ENCODE measurements around the gene DNER.
"Not testable (repeated sequence)": the region's sequence is repeated elsewhere in the genome, so short reads cannot be mapped to it uniquely, and the experiment has no call there.

DNER gene

GRCh38 chr2:229701062-229701461 lies 13.3 kb downstream of the DNER start:
- intact Hi-C loops (cut with micrococcal nuclease), result no loop called here

GRCh38 chr2:229695961-229696360 lies 18.4 kb downstream of the DNER start:
- Mint-ChIP-seq H3K27ac (no peak overlapping the region), H3K27me3 (peaks cover 3% of the 10 kb centered on the region), H3K36me3 (ENCODE audit: low read depth) (no peaks in the 10 kb centered on the region), H3K9me3 (no peaks in the 10 kb centered on the region), H3K4me1 (ENCODE audit: low read depth) (no peaks in the 10 kb centered on the region), H3K4me3 (no peak overlapping the region)
- intact Hi-C loops (cut with micrococcal nuclease), result no loop called here

More at GRCh38 chr2:229701062-229701461, 13.3 kb downstream of the DNER start:
- Mint-ChIP-seq H3K9me3 (no peaks in the 10 kb centered on the region), H3K4me1 (ENCODE audit: low read depth) (no peaks in the 10 kb centered on the region), H3K4me3 (no peak overlapping the region), H3K27ac (no peak overlapping the region), H3K36me3 (ENCODE audit: low read depth) (no peaks in the 10 kb centered on the region), H3K27me3 (peaks cover 10% of the 10 kb centered on the region)

- H3K27me3 Mint-ChIP-seq; H3K9me3 Mint-ChIP-seq; intact Hi-C loops (cut with micrococcal nuclease); H3K36me3 Mint-ChIP-seq (ENCODE audit: low read depth); H3K27ac Mint-ChIP-seq; H3K4me1 Mint-ChIP-seq (ENCODE audit: low read depth); H3K4me3 Mint-ChIP-seq: not testable (repeated sequence)
These were observed 20.5 kb downstream of the DNER start for GRCh38 chr2:229693845-229694244.

DNA sequence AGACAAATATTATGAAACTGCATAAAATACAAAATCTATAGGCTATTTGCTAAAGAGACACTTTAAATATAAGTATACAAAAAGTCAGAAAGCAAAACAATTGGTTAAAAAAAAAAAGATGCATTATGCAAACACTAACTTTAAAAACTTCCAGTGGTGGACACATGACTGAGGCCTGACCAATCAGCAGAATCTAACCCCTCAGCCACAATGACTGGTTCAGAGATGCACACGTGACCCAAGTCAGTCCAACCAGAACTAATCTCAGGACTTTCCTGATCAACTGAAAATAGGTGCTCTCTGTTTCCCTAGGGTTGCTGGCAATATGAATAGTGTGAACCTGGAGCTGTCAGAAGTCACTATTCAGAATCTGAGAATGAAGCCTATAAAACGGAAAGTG lies 22.7 kb downstream of the DNER start:
- H3K27ac Mint-ChIP-seq, result no peak overlapping the region
- H3K4me1 Mint-ChIP-seq (ENCODE audit: low read depth), result no peaks in the 10 kb centered on the region
- H3K36me3 Mint-ChIP-seq (ENCODE audit: low read depth), result no peaks in the 10 kb centered on the region
- intact Hi-C loops (cut with micrococcal nuclease), result no loop called here
- H3K4me3 Mint-ChIP-seq, result no peak overlapping the region
- H3K9me3 Mint-ChIP-seq, result no peaks in the 10 kb centered on the region
- no peaks in the 10 kb centered on the region for H3K27me3 Mint-ChIP-seq

DNA sequence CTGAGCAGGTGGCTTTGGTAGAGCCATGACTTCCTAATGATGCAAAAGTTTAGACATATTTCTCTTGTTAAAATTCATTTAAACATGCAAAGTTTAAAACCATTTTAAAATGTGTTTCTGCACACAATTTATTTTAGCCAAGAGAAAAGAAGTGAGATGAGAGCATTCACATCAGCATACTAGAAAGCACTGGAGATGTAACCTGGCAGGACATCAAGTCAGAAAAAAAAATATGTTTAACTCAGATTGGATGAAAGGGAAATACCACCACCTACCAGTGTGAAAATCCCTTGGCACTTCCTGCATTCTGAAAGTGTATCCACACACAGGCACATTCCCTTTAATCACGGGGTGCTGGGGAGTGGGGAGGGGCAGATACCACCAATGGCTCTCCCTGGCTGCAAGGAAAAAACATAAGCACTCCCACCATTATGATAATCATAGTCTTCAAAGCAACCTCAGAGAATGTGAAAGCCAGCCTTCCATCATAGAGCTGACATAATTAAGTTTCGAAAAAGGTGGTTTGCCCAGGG lies 25.0 kb downstream of the DNER start:
- no peaks in the 10 kb centered on the region for H3K4me1 Mint-ChIP-seq (ENCODE audit: low read depth)
- H3K4me3 Mint-ChIP-seq, result no peak overlapping the region
- peaks cover 1% of the 10 kb centered on the region for H3K27me3 Mint-ChIP-seq
- no peaks in the 10 kb centered on the region for H3K36me3 Mint-ChIP-seq (ENCODE audit: low read depth)
- H3K27ac Mint-ChIP-seq, result no peak overlapping the region
- no peaks in the 10 kb centered on the region for H3K9me3 Mint-ChIP-seq
- intact Hi-C loops (cut with micrococcal nuclease), result no loop called here

- Mint-ChIP-seq H3K4me3 (no peak overlapping the region), H3K9me3 (no peaks in the 10 kb centered on the region), H3K4me1 (ENCODE audit: low read depth) (no peaks in the 10 kb centered on the region), H3K27me3 (peaks cover 2% of the 10 kb centered on the region), H3K36me3 (ENCODE audit: low read depth) (no peaks in the 10 kb centered on the region), H3K27ac (no peak overlapping the region)
- intact Hi-C loops (cut with micrococcal nuclease), result no loop called here
These were observed 26.2 kb downstream of the DNER start for GRCh38 chr2:229688141-229688540.

GRCh38 chr2:229686122-229686919 lies 28.0 kb downstream of the DNER start:
- no peak overlapping the region for H3K27ac Mint-ChIP-seq
- intact Hi-C loops (cut with micrococcal nuclease), result no loop called here
- peaks cover 2% of the 10 kb centered on the region for H3K27me3 Mint-ChIP-seq
- no peak overlapping the region for H3K4me3 Mint-ChIP-seq
- H3K36me3 Mint-ChIP-seq (ENCODE audit: low read depth), result no peaks in the 10 kb centered on the region
- no peaks in the 10 kb centered on the region for H3K9me3 Mint-ChIP-seq
- no peaks in the 10 kb centered on the region for H3K4me1 Mint-ChIP-seq (ENCODE audit: low read depth)

DNA sequence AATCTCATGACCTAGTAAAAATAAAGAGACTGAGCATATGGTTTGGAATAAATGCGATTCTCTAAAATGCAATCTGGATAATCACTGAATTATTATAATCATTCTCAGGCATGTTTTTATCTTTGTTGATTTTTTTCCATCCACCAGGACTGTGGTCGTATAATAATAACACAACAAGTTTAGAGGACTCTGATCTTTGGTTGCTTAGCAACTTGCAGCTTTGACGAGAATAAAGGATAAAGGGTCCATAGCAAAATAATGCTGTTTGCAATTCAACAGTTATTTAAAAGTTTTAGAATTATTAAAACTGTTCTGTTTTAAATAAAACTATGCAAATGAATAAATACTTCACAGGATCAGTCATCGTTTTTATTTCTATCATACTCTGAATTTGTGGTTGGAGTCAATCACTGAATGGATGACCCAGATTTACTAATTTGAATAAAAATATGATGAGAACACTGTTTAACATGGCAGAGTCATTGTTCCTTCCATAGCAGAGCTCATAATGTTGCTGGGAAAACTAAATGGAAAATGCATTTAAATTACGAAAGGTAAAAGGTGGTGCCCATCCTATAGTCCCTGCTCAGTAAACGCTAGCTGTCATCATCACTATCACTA lies 29.3 kb downstream of the DNER start:
- intact Hi-C loops (cut with micrococcal nuclease), result no loop called here

DNA sequence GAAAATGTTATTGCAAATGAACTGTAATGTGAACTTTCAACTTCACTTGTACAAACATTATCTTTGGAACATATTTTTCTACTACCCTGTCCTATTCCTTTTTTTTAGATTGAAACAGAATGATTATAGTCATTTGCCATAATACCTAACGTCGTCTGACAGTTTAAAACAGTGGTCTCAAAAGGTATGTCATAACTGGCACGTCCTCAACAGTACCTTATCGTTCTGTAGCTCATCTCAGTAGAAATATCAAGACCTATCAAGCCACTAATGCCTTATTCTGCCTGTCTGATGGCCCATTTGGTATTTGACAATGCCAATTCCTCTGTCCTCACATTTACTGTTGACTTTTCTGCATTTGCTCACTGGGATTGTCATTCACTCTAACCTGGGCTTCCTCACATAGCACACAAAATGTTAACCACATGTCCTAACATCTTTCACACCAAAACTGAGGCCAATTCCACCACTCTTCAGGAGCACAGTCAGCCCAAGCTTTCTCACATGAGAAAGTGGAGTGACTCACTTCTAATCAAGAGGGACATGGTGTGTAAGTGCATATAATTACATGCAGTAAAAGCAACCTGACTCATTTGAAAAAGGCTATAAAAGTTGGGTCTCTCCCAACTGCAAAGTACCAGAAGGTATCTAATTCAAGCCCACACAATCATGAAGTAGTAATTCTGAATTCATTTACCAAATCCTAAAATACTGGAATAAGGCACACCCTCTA lies 34.8 kb downstream of the DNER start:
- peaks cover 5% of the 10 kb centered on the region for H3K4me1 Mint-ChIP-seq (ENCODE audit: low read depth)
- H3K36me3 Mint-ChIP-seq (ENCODE audit: low read depth), result no peaks in the 10 kb centered on the region
- H3K27ac Mint-ChIP-seq, result no peak overlapping the region
- no peaks in the 10 kb centered on the region for H3K9me3 Mint-ChIP-seq
- H3K27me3 Mint-ChIP-seq, result peaks cover 10% of the 10 kb centered on the region
- no peak overlapping the region for H3K4me3 Mint-ChIP-seq
- intact Hi-C loops (cut with micrococcal nuclease), result no loop called here

More for the DNA sequence above, 29.3 kb downstream of the DNER start:
- Mint-ChIP-seq H3K36me3 (ENCODE audit: low read depth) (no peaks in the 10 kb centered on the region), H3K4me3 (no peak overlapping the region), H3K27me3 (peaks cover 2% of the 10 kb centered on the region), H3K27ac (no peak overlapping the region), H3K4me1 (ENCODE audit: low read depth) (no peaks in the 10 kb centered on the region), H3K9me3 (no peaks in the 10 kb centered on the region)

DNA sequence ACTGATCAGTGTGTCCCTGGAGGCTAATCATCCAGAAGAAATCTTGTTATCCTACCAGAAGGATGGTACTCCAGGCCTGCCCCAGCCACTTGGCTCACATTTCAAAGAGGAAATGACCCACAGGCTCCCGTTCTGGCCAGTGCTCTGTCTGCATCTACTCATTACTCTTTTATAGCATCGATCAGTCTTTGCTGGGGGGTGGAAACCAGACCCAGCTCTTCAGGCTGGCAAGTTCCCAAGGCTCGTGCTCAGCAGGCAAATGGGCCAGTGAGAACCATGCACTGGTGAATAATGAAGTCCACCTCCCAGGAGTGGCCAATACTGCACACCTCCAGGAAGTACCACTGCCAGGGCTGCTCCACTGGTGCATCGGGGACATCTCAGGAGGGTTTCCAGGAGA lies 38.8 kb downstream of the DNER start:
- Mint-ChIP-seq H3K36me3 (ENCODE audit: low read depth) (no peaks in the 10 kb centered on the region), H3K9me3 (no peaks in the 10 kb centered on the region), H3K4me1 (ENCODE audit: low read depth) (peaks cover 5% of the 10 kb centered on the region), H3K4me3 (no peak overlapping the region), H3K27ac (no peak overlapping the region), H3K27me3 (peaks cover 18% of the 10 kb centered on the region)
- intact Hi-C loops (cut with micrococcal nuclease), result no loop called here

DNA sequence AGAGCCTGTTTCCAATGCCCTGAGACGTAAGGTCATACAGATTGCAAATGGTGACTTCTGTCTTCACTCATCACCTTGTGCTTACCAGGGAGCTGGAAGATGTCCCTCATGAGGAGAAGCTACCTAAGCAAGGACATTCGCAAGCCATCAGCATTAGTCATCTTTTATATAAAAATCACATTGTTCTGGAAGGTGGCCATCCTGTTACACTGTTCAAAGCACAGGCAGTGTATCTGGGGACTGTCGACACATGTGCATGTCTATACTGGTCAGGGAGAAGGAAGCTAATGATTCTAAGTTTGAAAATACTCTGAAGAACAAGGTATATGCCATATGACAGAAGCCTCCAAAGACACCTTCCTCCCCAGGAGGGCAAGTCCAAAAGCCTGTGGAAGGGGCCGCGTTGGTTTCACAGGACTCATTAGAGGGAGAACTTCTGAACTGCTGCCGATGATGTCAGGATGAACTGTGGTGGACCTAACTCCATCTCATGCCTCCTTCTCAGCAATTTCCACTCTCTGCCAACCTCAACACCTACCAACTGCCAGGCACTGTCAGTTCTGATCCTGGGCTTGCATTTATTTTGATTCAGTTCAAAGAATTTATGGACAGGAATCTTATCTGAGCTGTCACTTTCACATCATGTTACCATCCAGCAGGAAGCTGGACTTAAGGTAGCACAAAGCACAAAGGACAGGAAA lies 39.4 kb downstream of the DNER start:
- Mint-ChIP-seq H3K36me3 (ENCODE audit: low read depth) (no peaks in the 10 kb centered on the region), H3K4me3 (no peak overlapping the region), H3K9me3 (no peaks in the 10 kb centered on the region), H3K4me1 (ENCODE audit: low read depth) (peaks cover 5% of the 10 kb centered on the region), H3K27me3 (peaks cover 18% of the 10 kb centered on the region), H3K27ac (no peak overlapping the region)
- intact Hi-C loops (cut with micrococcal nuclease), result no loop called here

DNA sequence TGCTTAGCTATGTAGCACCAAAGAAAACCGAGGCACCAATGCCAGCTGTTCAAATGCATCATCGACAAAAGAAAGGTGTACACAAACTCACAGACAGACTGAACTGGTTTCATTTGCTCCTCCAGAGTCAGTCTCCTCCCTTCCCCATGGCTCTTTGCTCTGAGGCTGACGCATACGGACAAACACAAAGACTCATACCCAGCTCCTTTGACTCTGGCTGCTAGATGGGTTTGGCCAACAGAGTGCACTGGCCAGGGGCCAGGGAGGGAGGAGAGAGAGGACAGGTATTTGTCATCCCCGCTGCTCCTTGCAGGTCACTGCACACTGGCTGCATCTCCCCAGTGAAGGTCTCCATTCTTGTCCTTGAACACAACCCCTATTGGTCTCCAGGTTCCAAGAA lies 40.7 kb downstream of the DNER start:
- peaks cover 18% of the 10 kb centered on the region for H3K27me3 Mint-ChIP-seq
- H3K4me1 Mint-ChIP-seq (ENCODE audit: low read depth), result peaks cover 5% of the 10 kb centered on the region
- no peak overlapping the region for H3K4me3 Mint-ChIP-seq
- intact Hi-C loops (cut with micrococcal nuclease), result no loop called here
- no peak overlapping the region for H3K27ac Mint-ChIP-seq
- H3K9me3 Mint-ChIP-seq, result no peaks in the 10 kb centered on the region
- no peaks in the 10 kb centered on the region for H3K36me3 Mint-ChIP-seq (ENCODE audit: low read depth)

DNA sequence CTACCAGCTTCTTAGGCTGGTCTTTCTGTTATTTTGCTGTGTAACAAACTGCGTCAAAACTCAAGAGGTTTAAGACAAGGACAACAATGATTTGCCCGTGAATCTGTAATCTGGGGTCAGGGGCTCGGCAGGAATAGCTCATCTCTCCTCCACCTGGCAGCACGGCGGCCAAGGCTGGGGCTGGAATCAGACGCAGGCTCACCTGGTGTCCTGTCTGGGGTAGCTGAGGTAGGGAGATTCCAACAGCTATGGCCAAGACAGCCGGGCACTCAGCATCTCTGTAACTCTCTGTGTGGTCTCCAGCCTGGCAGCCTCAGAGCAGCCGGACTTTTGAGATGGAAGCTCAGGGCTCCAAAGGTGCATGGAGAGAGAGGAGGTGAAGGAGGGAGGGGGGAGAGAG lies 42.3 kb downstream of the DNER start:
- no peak overlapping the region for H3K27ac Mint-ChIP-seq
- H3K4me3 Mint-ChIP-seq, result no peak overlapping the region
- peaks cover 4% of the 10 kb centered on the region for H3K4me1 Mint-ChIP-seq (ENCODE audit: low read depth)
- peaks cover 14% of the 10 kb centered on the region for H3K27me3 Mint-ChIP-seq
- intact Hi-C loops (cut with micrococcal nuclease), result no loop called here
- no peaks in the 10 kb centered on the region for H3K36me3 Mint-ChIP-seq (ENCODE audit: low read depth)
- H3K9me3 Mint-ChIP-seq, result no peaks in the 10 kb centered on the region

- Mint-ChIP-seq H3K9me3 (no peaks in the 10 kb centered on the region), H3K36me3 (ENCODE audit: low read depth) (no peaks in the 10 kb centered on the region), H3K4me1 (ENCODE audit: low read depth) (no peaks in the 10 kb centered on the region), H3K27me3 (peaks cover 10% of the 10 kb centered on the region), H3K4me3 (no peak overlapping the region), H3K27ac (no peak overlapping the region)
- intact Hi-C loops (cut with micrococcal nuclease), result no loop called here
These were observed 44.5 kb downstream of the DNER start for GRCh38 chr2:229669841-229670240.

All from dendritic cell treated with granulocyte-macrophage colony-stimulating factor and Interleukin-4, amounts not matched to agents 40 ng/mL and 50 ng/mL, for 4 days (primary cell).